Neural cell (in vitro differentiated cells): ENCODE results near the gene GCFC2. TPM values are rescaled to one million over a fixed set of nuclear protein-coding genes. Genes with fewer than 3 reads are reported as not detected.

Source experiments
- H2AFZ ChIP-seq: fragments of 200-600, 300-800 bp; sonication (generic), shearing (Covaris generic); 2 replicates; pipeline ENCODE4 v1.6.0; 2014; ENCODE audit warnings: low read depth, mild to moderate bottlenecking, antibody characterized with exemption, low read length, moderate library complexity
- H3F3A ChIP-seq: fragments of 200-600 bp; shearing (Covaris generic); 2 replicates; pipeline ENCODE4 v1.6.1; 2016; ENCODE audit warnings: mild to moderate bottlenecking, moderate library complexity, mixed read lengths, antibody characterized with exemption, low read length; ENCODE audit not compliant: insufficient read depth, poor library complexity, severe bottlenecking
- H3K27ac ChIP-seq: fragments of 200-600, 300-800 bp; sonication (generic), shearing (Covaris generic); 2 replicates; pipeline ENCODE4 v1.5.1; 2014; ENCODE audit warnings: mild to moderate bottlenecking, low read length, moderate library complexity
- H3K27me3 ChIP-seq: fragments of 300-800, 200-600 bp; sonication (generic), shearing (Covaris generic); 2 replicates; pipeline ENCODE4 v1.6.0; 2014; ENCODE audit warnings: mild to moderate bottlenecking, low read depth, low read length, moderate library complexity; ENCODE audit not compliant: insufficient read depth
- H3K36me3 ChIP-seq: fragments of 300-800, 200-600 bp; sonication (generic), shearing (Covaris generic); 2 replicates; pipeline ENCODE4 v1.5.1; 2014; ENCODE audit warnings: mild to moderate bottlenecking, antibody characterized with exemption, low read length, moderate library complexity; ENCODE audit not compliant: insufficient read depth
- H3K4me2 ChIP-seq: fragments of 300-800, 200-600 bp; sonication (generic), shearing (Covaris generic); 2 replicates; pipeline ENCODE4 v1.6.0; 2014; ENCODE audit warnings: mild to moderate bottlenecking, low read length
- H3K4me3 ChIP-seq: fragments of 300-800, 200-600 bp; sonication (generic), shearing (Covaris generic); 2 replicates; pipeline ENCODE4 v1.5.1; 2014; ENCODE audit warnings: mild to moderate bottlenecking, low read length, moderate library complexity
- H3K79me2 ChIP-seq: fragments of 200-600 bp; shearing (Covaris generic); replicated peaks from 2 replicates; pipeline ENCODE4 v1.6.0; 2014; ENCODE audit warnings: mild to moderate bottlenecking, low read length, moderate library complexity; ENCODE audit not compliant: insufficient read depth
- H3K9ac ChIP-seq: fragments of 300-800, 200-600 bp; sonication (generic), shearing (Covaris generic); 2 replicates; pipeline ENCODE4 v1.6.1; 2016; ENCODE audit warnings: mild to moderate bottlenecking, low read length, mixed read lengths
- H3K9me2 ChIP-seq: fragments of 200-600 bp; shearing (Covaris generic); 2 replicates; pipeline ENCODE4 v1.6.1; 2016; ENCODE audit warnings: mild to moderate bottlenecking, low read length, mixed read lengths; ENCODE audit not compliant: insufficient read depth
- H3K9me3 ChIP-seq: fragments of 200-600, 300-800 bp; sonication (generic), shearing (Covaris generic); 2 replicates; pipeline ENCODE4 v1.6.1; 2016; ENCODE audit warnings: mild to moderate bottlenecking, mixed run types, low read length, moderate library complexity, mixed read lengths
- H4K20me1 ChIP-seq: fragments of 200-600 bp; shearing (Covaris generic); 2 replicates; pipeline ENCODE4 v1.6.1; 2016; ENCODE audit warnings: mild to moderate bottlenecking, mixed run types; ENCODE audit not compliant: insufficient read depth
- CTCF ChIP-seq: fragments of 450-650 bp; IDR thresholded peaks from 2 replicates; pipeline ENCODE4 v1.5.1; 2014; ENCODE audit warnings: antibody characterized with exemption, mild to moderate bottlenecking, moderate library complexity; ENCODE audit not compliant: poor library complexity, severe bottlenecking
- EP300 ChIP-seq: fragments of 450-650 bp; conservative IDR thresholded peaks from 2 replicates; pipeline ENCODE4 v1.6.1; 2014; ENCODE audit warnings: antibody characterized with exemption, mild to moderate bottlenecking, moderate library complexity; ENCODE audit not compliant: poor library complexity, severe bottlenecking
- EZH2 ChIP-seq: fragments of 200-600, 300-800 bp; shearing (Covaris generic), sonication (generic); IDR thresholded peaks from 2 replicates; pipeline ENCODE4 v1.6.1; 2014; ENCODE audit warnings: antibody characterized with exemption, low read length, borderline replicate concordance, mild to moderate bottlenecking; ENCODE audit not compliant: insufficient read depth, poor library complexity, severe bottlenecking
- MXI1 ChIP-seq: fragments of 450-650 bp; conservative IDR thresholded peaks from 2 replicates; pipeline ENCODE4 v1.6.1; 2014; ENCODE audit warnings: antibody characterized with exemption, mild to moderate bottlenecking; ENCODE audit not compliant: poor library complexity, severe bottlenecking
- POLR2AphosphoS5 ChIP-seq: IDR thresholded peaks from 2 replicates; pipeline ENCODE4 v1.6.1; 2012
- RAD21 ChIP-seq: fragments of 450-650 bp; conservative IDR thresholded peaks from 2 replicates; pipeline ENCODE4 v1.6.1; 2014; ENCODE audit warnings: antibody characterized with exemption, mild to moderate bottlenecking, moderate library complexity
- REST ChIP-seq: IDR thresholded peaks from 2 replicates; pipeline ENCODE4 v1.6.1; 2012; ENCODE audit warnings: borderline replicate concordance
- SMC3 ChIP-seq: fragments of 450-650 bp; conservative IDR thresholded peaks from 2 replicates; pipeline ENCODE4 v1.6.1; 2014; ENCODE audit warnings: antibody characterized with exemption, mild to moderate bottlenecking, moderate library complexity; ENCODE audit not compliant: poor library complexity
- TAF1 ChIP-seq: IDR thresholded peaks from 2 replicates; pipeline ENCODE4 v1.6.1; 2012; ENCODE audit warnings: low read depth
- polyA plus RNA-seq: library from polyadenylated mRNA; depleted of rRNA; stranded (reverse); fragments of >200 nt; gene quantifications from 2 replicates; pipeline ENCODE4 v1.2.3, GENCODE V29; 2014

GCFC2 gene
- polyA plus RNA-seq, 1 donor from 2014 or later: 2.5 TPM

- no peaks in the 10 kb centered on the region for H3K36me3 ChIP-seq
- H3K9ac ChIP-seq: no peak overlapping the region
- TF ChIP-seq SMC3: no peak
- no peak overlapping the region for H3K4me2 ChIP-seq
- no peak overlapping the region for H3K27ac ChIP-seq
- no peaks in the 10 kb centered on the region for H3K27me3 ChIP-seq
- no peaks in the 10 kb centered on the region for H3F3A ChIP-seq
- no peak overlapping the region for H2AFZ ChIP-seq
- H3K4me3 ChIP-seq: no peak overlapping the region
- H3K79me2 ChIP-seq: no peaks in the 10 kb centered on the region
- H3K9me2 ChIP-seq: no peaks in the 10 kb centered on the region
- H3K9me3 ChIP-seq: no peaks in the 10 kb centered on the region
- H4K20me1 ChIP-seq: no peaks in the 10 kb centered on the region
These were observed 12.0 kb upstream of the GCFC2 start for GRCh38 chr2:75722687-75723086.

- H3K27ac ChIP-seq: no peak overlapping the region
- H4K20me1 ChIP-seq: no peaks in the 10 kb centered on the region
- H3K9me3 ChIP-seq: no peaks in the 10 kb centered on the region
- H3K4me3 ChIP-seq: no peak overlapping the region
- no peaks in the 10 kb centered on the region for H3K79me2 ChIP-seq
- H3K9ac ChIP-seq: no peak overlapping the region
- H3K36me3 ChIP-seq: no peaks in the 10 kb centered on the region
- TF ChIP-seq EP300 (no peak), REST (no peak), CTCF (no peak), EZH2 (no peak), TAF1 (no peak), POLR2AphosphoS5 (no peak), MXI1 (no peak), RAD21 (no peak), SMC3 (no peak)
- no peak overlapping the region for H2AFZ ChIP-seq
- no peaks in the 10 kb centered on the region for H3F3A ChIP-seq
- no peaks in the 10 kb centered on the region for H3K9me2 ChIP-seq
- H3K4me2 ChIP-seq: no peak overlapping the region
- no peaks in the 10 kb centered on the region for H3K27me3 ChIP-seq
These were observed 9.8 kb upstream of the GCFC2 start for GRCh38 chr2:75720525-75720924.

- H3K27me3 ChIP-seq: no peaks in the 10 kb centered on the region
- no peak overlapping the region for H3K4me2 ChIP-seq
- H3K79me2 ChIP-seq: no peaks in the 10 kb centered on the region
- TF ChIP-seq RAD21: no peak
- no peak for TF ChIP-seq EP300
- TF ChIP-seq MXI1: no peak
- no peaks in the 10 kb centered on the region for H3K9me2 ChIP-seq
- no peak overlapping the region for H3K27ac ChIP-seq
- no peaks in the 10 kb centered on the region for H3K9me3 ChIP-seq
- H3K9ac ChIP-seq: no peak overlapping the region
- H3K4me3 ChIP-seq: no peak overlapping the region
- no peaks in the 10 kb centered on the region for H4K20me1 ChIP-seq
- no peaks in the 10 kb centered on the region for H3F3A ChIP-seq
- H3K36me3 ChIP-seq: no peaks in the 10 kb centered on the region
- H2AFZ ChIP-seq: no peak overlapping the region
These were observed 8.9 kb upstream of the GCFC2 start for GRCh38 chr2:75719616-75720015.
